HEK293 (cell line): ENCODE measurements around the gene RRP15.
A peak's percentile ranks its signal among the peaks of the same experiment; 100 is the strongest.

Experiments used
- CTCF ChIA-PET: fragments of 350-600 bp; formaldehyde crosslinking; extraction: SDS; loops from one replicate; lab custom pipeline; 2021; ENCODE audit warnings: antibody characterized with exemption; lab: Yijun Ruan, JAX
- POLR2A ChIA-PET: fragments of 300-600 bp; formaldehyde crosslinking; extraction: SDS; loops from one replicate; lab custom pipeline; 2020; ENCODE audit warnings: antibody characterized with exemption, inconsistent platforms; lab: Yijun Ruan, JAX
- H3K27ac ChIP-seq: fragments of 200-500 bp; sonication (Bioruptor generic); 2 replicates; pipeline ENCODE4 v1.5.1; 2014; ENCODE audit warnings: low read depth, low read length, control low read depth, inconsistent platforms; ENCODE audit errors: extremely low read depth
- H3K36me3 ChIP-seq, 2 experiments: fragments of 200-500 bp in 1 of 2; sonication (Bioruptor generic) in 1 of 2; 1 replicate in 1 of 2; 2 replicates in 1 of 2; pipeline ENCODE4 v1.5.1; 2014 to 2017; ENCODE audit warnings: inconsistent platforms in 2 of 2, low read length in 2 of 2; ENCODE audit not compliant: control insufficient read depth in 2 of 2, insufficient read depth in 1 of 2
- H3K4me1 ChIP-seq: fragments of 200-500 bp; sonication (Bioruptor generic); 2 replicates; pipeline ENCODE4 v1.5.1; 2014; ENCODE audit warnings: mild to moderate bottlenecking, low read length, inconsistent platforms; ENCODE audit not compliant: control insufficient read depth, insufficient read depth
- H3K4me3 ChIP-seq: 2 replicates; pipeline ENCODE4 v1.5.1; 2011; ENCODE audit warnings: low read depth, mild to moderate bottlenecking, control low read depth, low read length, moderate library complexity
- H3K9me3 ChIP-seq: fragments of 200-500 bp; sonication (Bioruptor generic); 2 replicates; pipeline ENCODE4 v1.5.1; 2014; ENCODE audit warnings: low read depth, low read length, inconsistent platforms; ENCODE audit not compliant: control insufficient read depth, insufficient read depth
- KLF16 ChIP-seq: fragments of 450-650 bp; formaldehyde crosslinking; IDR thresholded peaks from 2 replicates; pipeline ENCODE4 v1.5.1; 2017; ENCODE audit warnings: missing biosample characterization, missing genetic modification characterization
- KLF7 ChIP-seq: fragments of 450-650 bp; formaldehyde crosslinking; IDR thresholded peaks from 2 replicates; pipeline ENCODE4 v1.5.1; 2016; ENCODE audit warnings: missing biosample characterization, missing genetic modification characterization, borderline replicate concordance
- OVOL3 ChIP-seq: fragments of 450-650 bp; formaldehyde crosslinking; IDR thresholded peaks from 2 replicates; pipeline ENCODE4 v1.5.1; 2016; ENCODE audit warnings: missing biosample characterization, missing genetic modification characterization
- TRIM28 ChIP-seq: IDR thresholded peaks from 2 replicates; pipeline ENCODE4 v1.6.1; 2011; ENCODE audit warnings: low read length, control low read depth, borderline replicate concordance
- ZFP69B ChIP-seq: fragments of 450-650 bp; formaldehyde crosslinking; IDR thresholded peaks from 2 replicates; pipeline ENCODE4 v1.5.1; 2016; ENCODE audit warnings: missing biosample characterization, missing genetic modification characterization
- ZNF132 ChIP-seq: fragments of 450-650 bp; formaldehyde crosslinking; IDR thresholded peaks from 2 replicates; pipeline ENCODE4 v1.5.1; 2017; ENCODE audit warnings: missing biosample characterization, missing genetic modification characterization, borderline replicate concordance
- ZNF16 ChIP-seq: fragments of 450-650 bp; formaldehyde crosslinking; IDR thresholded peaks from 2 replicates; pipeline ENCODE4 v1.5.1; 2016; ENCODE audit warnings: low read depth, missing biosample characterization, missing genetic modification characterization
- ZNF214 ChIP-seq: fragments of 450-650 bp; formaldehyde crosslinking; IDR thresholded peaks from 2 replicates; pipeline ENCODE4 v1.5.1; 2017; ENCODE audit warnings: missing biosample characterization, mild to moderate bottlenecking, missing genetic modification characterization, borderline replicate concordance
- ZNF510 ChIP-seq: fragments of 450-650 bp; formaldehyde crosslinking; IDR thresholded peaks from 2 replicates; pipeline ENCODE4 v1.5.1; 2018; ENCODE audit warnings: mild to moderate bottlenecking, missing genetic modification characterization, missing biosample characterization; ENCODE audit not compliant: insufficient replicate concordance
- ZNF548 ChIP-seq: fragments of 450-650 bp; formaldehyde crosslinking; IDR thresholded peaks from 2 replicates; pipeline ENCODE4 v1.5.1; 2016; ENCODE audit warnings: missing biosample characterization, missing genetic modification characterization
- ZNF549 ChIP-seq: fragments of 450-650 bp; IDR thresholded peaks from 2 replicates; pipeline ENCODE4 v1.5.1; 2018; ENCODE audit warnings: missing biosample characterization, missing genetic modification characterization, mild to moderate bottlenecking, inconsistent platforms, moderate library complexity
- ZNF571 ChIP-seq: fragments of 450-650 bp; formaldehyde crosslinking; IDR thresholded peaks from 2 replicates; pipeline ENCODE4 v1.5.0; 2017; ENCODE audit warnings: missing biosample characterization, missing genetic modification characterization
- ZNF626 ChIP-seq: fragments of 450-650 bp; sonication (Bioruptor Pico); formaldehyde crosslinking; IDR thresholded peaks from 2 replicates; pipeline ENCODE4 v1.5.1; 2018; ENCODE audit warnings: missing biosample characterization, missing genetic modification characterization, inconsistent platforms
- ZNF660 ChIP-seq: fragments of 450-650 bp; IDR thresholded peaks from 2 replicates; pipeline ENCODE4 v1.5.1; 2018; ENCODE audit warnings: missing biosample characterization, mild to moderate bottlenecking, missing genetic modification characterization
- ZNF664 ChIP-seq: fragments of 450-650 bp; formaldehyde crosslinking; IDR thresholded peaks from 2 replicates; pipeline ENCODE4 v1.5.1; 2016; ENCODE audit warnings: missing biosample characterization, missing genetic modification characterization
- ZNF677 ChIP-seq: fragments of 450-650 bp; IDR thresholded peaks from 2 replicates; pipeline ENCODE4 v1.5.0; 2018; ENCODE audit warnings: missing biosample characterization, mild to moderate bottlenecking, missing genetic modification characterization, moderate library complexity
- ZNF785 ChIP-seq: fragments of 450-650 bp; formaldehyde crosslinking; IDR thresholded peaks from 2 replicates; pipeline ENCODE4 v1.5.1; 2016; ENCODE audit warnings: missing biosample characterization, missing genetic modification characterization
- ZNF791 ChIP-seq: fragments of 450-650 bp; formaldehyde crosslinking; IDR thresholded peaks from 2 replicates; pipeline ENCODE4 v1.5.1; 2016; ENCODE audit warnings: missing biosample characterization, missing genetic modification characterization
- ZSCAN30 ChIP-seq: fragments of 450-650 bp; IDR thresholded peaks from 2 replicates; pipeline ENCODE4 v1.5.1; 2018; ENCODE audit warnings: missing biosample characterization, mild to moderate bottlenecking, missing genetic modification characterization, moderate library complexity
- TF ChIP-seq, protein P1 (sequence below): fragments of 450-650 bp; formaldehyde crosslinking; IDR thresholded peaks from 2 replicates; pipeline ENCODE4 v1.5.1; 2016; ENCODE audit warnings: missing biosample characterization, missing genetic modification characterization
- TF ChIP-seq, protein P2 (sequence below): fragments of 450-650 bp; formaldehyde crosslinking; IDR thresholded peaks from 2 replicates; pipeline ENCODE4 v1.5.1; 2016; ENCODE audit warnings: missing biosample characterization, missing genetic modification characterization
- TF ChIP-seq, protein P3 (sequence below): fragments of 450-650 bp; formaldehyde crosslinking; IDR thresholded peaks from 2 replicates; pipeline ENCODE4 v1.5.1; 2016; ENCODE audit warnings: missing biosample characterization, missing genetic modification characterization
- TF ChIP-seq, protein P4 (sequence below): fragments of 450-650 bp; formaldehyde crosslinking; IDR thresholded peaks from 2 replicates; pipeline ENCODE4 v1.5.1; 2017; ENCODE audit warnings: missing biosample characterization, missing genetic modification characterization

The RRP15 gene

DNA sequence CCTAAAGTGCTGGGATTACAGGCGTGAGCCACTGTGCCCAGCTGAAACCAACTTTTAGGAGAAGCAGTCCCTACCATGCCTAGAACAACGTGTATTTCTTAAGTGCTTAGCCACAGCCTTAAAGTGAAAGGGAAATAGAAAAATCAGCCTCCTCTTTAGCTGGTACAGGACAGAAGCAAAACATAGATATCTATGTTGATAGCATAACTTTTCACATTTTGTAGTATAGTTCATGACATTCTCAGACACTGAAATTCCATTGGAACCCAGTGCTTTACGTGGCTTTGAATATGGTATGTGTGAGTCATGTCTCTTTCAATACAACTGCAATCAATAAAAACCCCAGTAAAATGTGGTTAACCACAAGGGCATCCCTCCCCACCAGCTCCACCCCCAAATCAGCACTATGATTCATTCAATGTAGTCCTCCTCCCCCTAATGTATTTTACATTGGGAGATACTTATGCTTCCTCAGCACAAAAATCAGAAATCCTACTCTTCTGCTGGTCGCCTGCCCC, 92.1 kb downstream of the RRP15 start (continued):
- TF ChIP-seq, protein P1, sequence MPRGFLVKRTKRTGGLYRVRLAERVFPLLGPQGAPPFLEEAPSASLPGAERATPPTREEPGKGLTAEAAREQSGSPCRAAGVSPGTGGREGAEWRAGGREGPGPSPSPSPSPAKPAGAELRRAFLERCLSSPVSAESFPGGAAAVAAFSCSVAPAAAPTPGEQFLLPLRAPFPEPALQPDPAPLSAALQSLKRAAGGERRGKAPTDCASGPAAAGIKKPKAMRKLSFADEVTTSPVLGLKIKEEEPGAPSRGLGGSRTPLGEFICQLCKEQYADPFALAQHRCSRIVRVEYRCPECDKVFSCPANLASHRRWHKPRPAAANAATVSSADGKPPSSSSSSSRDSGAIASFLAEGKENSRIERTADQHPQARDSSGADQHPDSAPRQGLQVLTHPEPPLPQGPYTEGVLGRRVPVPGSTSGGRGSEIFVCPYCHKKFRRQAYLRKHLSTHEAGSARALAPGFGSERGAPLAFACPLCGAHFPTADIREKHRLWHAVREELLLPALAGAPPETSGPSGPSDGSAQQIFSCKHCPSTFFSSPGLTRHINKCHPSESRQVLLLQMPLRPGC, result peak; percentile 95
- TF ChIP-seq, protein P2, sequence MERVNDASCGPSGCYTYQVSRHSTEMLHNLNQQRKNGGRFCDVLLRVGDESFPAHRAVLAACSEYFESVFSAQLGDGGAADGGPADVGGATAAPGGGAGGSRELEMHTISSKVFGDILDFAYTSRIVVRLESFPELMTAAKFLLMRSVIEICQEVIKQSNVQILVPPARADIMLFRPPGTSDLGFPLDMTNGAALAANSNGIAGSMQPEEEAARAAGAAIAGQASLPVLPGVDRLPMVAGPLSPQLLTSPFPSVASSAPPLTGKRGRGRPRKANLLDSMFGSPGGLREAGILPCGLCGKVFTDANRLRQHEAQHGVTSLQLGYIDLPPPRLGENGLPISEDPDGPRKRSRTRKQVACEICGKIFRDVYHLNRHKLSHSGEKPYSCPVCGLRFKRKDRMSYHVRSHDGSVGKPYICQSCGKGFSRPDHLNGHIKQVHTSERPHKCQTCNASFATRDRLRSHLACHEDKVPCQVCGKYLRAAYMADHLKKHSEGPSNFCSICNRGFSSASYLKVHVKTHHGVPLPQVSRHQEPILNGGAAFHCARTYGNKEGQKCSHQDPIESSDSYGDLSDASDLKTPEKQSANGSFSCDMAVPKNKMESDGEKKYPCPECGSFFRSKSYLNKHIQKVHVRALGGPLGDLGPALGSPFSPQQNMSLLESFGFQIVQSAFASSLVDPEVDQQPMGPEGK (tag by site-specific recombination), result peak; percentile 81

DNA sequence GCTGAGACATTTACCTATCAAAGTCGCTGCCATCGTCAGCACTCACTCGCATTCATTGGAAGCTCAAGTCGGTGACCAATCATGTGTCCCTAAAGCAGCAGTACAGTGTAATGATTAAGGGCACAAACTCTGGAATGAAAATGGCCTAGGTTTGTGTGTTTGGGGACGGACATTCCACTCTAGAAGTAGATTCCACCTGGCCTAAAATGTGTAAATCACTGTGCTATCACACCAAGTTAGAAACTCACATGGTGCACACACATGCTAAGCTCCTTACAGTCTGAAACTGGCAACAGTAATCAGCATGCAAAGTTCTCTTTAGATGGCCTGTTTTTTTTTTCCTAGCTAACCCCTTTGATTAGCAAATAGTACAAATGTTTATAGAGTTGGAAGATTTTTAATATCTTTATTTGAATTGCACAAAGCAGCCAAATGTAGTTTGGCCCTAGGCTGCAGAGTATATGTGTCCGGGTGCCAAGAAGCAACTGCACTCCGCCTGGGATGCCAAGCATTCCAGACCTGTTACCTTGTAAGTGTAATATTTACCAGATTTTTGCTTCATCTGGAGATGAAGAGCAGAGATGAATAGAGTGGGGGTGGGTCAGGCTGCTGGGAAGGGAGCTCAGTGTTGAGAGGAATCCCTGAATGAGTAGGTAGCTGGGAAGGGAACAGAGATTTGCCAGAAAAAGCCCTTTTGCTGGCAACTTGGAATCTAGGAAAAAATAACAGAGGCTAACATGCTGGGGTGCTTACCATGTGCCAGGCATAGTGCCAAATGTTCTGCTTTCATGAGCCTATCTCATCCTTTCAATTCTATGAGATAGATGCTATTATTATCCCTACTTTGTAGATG, 95.3 kb downstream of the RRP15 start:
- Histone ChIP-seq H3K9me3 (no peaks in the 10 kb centered on the region), H3K4me3 (no peak overlapping the region), H3K27ac (no peak overlapping the region), H3K36me3 (no peaks in the 10 kb centered on the region), H3K4me1 (peaks cover 14% of the 10 kb centered on the region)
- CTCF ChIA-PET, result interaction anchor here (0.6 kb wide), 2 partner anchors 95 to 105 kb away, joined by 3 to 6 read pairs; no protein-coding TSS in a partner anchor
- POLR2A ChIA-PET, result interaction anchor here (0.6 to 1.3 kb wide), 4 partner anchors 8 to 101 kb away, joined by 3 to 4 read pairs (median 4); no protein-coding TSS in a partner anchor
- TF ChIP-seq ZNF214 (tag by site-specific recombination), result no peak
- no peak for TF ChIP-seq ZNF664 (tag by site-specific recombination)
- TF ChIP-seq, protein P3, sequence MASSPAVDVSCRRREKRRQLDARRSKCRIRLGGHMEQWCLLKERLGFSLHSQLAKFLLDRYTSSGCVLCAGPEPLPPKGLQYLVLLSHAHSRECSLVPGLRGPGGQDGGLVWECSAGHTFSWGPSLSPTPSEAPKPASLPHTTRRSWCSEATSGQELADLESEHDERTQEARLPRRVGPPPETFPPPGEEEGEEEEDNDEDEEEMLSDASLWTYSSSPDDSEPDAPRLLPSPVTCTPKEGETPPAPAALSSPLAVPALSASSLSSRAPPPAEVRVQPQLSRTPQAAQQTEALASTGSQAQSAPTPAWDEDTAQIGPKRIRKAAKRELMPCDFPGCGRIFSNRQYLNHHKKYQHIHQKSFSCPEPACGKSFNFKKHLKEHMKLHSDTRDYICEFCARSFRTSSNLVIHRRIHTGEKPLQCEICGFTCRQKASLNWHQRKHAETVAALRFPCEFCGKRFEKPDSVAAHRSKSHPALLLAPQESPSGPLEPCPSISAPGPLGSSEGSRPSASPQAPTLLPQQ (tag by site-specific recombination), result no peak
- TF ChIP-seq ZNF677 (tag by site-specific recombination), result no peak
- no peak for TF ChIP-seq ZNF785 (tag by site-specific recombination)

DNA sequence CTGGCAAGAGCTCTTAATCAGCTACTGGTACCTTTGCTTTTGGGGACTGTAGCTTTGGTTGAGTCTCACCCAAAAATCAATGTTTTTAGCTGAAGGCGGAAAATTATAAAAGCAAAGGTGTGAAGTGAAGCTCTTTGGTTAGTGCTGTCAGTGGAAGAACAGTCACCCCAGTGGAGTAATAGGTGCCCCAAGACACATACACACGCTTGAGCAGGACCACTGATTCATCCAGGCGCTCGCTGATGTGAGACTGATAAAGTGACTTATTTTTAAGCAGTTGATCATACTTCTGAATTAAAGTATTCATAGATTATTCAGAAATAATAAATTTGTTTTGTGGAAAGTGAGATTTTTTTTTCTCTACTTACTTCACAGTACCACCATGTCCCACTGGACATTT, 97.2 kb downstream of the RRP15 start:
- Histone ChIP-seq H3K4me3 (no peak overlapping the region), H3K9me3 (no peaks in the 10 kb centered on the region), H3K36me3 (no peaks in the 10 kb centered on the region), H3K4me1 (peaks cover 8% of the 10 kb centered on the region), H3K27ac (no peak overlapping the region)
- ChIA-PET POLR2A (interaction anchor here (0.9 kb wide), 1 partner anchor 8 kb away, joined by 4 read pairs; no protein-coding TSS in a partner anchor), CTCF (no interaction called here)
- TF ChIP-seq ZNF548 (tag by site-specific recombination), result no peak
- TF ChIP-seq KLF16 (tag by site-specific recombination), result no peak
- TF ChIP-seq ZNF549 (tag by site-specific recombination), result no peak
- TF ChIP-seq, protein P4, sequence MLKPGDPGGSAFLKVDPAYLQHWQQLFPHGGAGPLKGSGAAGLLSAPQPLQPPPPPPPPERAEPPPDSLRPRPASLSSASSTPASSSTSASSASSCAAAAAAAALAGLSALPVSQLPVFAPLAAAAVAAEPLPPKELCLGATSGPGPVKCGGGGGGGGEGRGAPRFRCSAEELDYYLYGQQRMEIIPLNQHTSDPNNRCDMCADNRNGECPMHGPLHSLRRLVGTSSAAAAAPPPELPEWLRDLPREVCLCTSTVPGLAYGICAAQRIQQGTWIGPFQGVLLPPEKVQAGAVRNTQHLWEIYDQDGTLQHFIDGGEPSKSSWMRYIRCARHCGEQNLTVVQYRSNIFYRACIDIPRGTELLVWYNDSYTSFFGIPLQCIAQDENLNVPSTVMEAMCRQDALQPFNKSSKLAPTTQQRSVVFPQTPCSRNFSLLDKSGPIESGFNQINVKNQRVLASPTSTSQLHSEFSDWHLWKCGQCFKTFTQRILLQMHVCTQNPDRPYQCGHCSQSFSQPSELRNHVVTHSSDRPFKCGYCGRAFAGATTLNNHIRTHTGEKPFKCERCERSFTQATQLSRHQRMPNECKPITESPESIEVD (tag by site-specific recombination), result no peak
- no peak for TF ChIP-seq ZNF791 (tag by site-specific recombination)
- TF ChIP-seq ZNF660 (tag by site-specific recombination), result no peak
- no peak for TF ChIP-seq ZNF132 (tag by site-specific recombination)
- TF ChIP-seq ZNF510 (tag by site-specific recombination), result no peak
- no peak for TF ChIP-seq ZFP69B (tag by site-specific recombination)
- no peak for TF ChIP-seq ZSCAN30 (tag by site-specific recombination)
- TF ChIP-seq ZNF571 (tag by site-specific recombination), result no peak
- no peak for TF ChIP-seq KLF7 (tag by site-specific recombination)
- TF ChIP-seq TRIM28, result no peak
- TF ChIP-seq OVOL3 (tag by site-specific recombination), result no peak
- TF ChIP-seq ZNF16 (tag by site-specific recombination), result no peak
- TF ChIP-seq ZNF626 (tag by site-specific recombination), result no peak
